ENCODE measurements around the gene SORL1-AS1.
A peak's percentile ranks its signal among the peaks of the same experiment; 100 is the strongest.
"Not testable (repeated sequence)": the region's sequence is repeated elsewhere in the genome, so short reads cannot be mapped to it uniquely, and the experiment has no call there.

SORL1-AS1 gene

DNA sequence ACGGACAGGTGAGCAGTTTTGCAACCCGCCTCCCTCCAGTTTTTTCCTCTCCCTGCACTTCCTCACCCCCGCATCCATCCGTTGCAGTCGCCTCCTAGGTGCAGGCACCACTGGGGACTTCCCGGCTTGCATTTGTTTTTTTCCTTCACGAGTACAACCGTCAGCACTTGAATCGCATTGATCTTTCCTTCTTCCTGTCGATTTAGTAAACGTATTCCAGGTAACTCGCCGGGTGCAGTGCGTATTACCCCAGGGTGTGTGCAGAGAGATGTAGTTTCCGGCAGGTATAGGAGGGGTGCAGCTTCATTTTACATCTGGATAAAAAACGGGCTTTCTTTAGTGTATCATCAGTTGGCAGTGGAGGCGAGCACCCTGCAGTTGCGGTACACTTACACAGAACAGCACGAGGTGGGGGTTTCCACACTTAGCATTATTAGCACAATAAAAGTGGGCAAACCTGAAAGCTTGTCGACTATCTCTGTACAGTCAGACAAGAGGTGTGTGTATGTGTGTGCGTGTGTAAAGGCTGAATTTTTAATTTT is at the start of gene SORL1-AS1:
Gene SORL1-AS1, minus strand, starts transcription at position 359 of the 542 bp plus-strand sequence.
- DNase-seq (ENCODE audit: low read depth): no peak

DNA sequence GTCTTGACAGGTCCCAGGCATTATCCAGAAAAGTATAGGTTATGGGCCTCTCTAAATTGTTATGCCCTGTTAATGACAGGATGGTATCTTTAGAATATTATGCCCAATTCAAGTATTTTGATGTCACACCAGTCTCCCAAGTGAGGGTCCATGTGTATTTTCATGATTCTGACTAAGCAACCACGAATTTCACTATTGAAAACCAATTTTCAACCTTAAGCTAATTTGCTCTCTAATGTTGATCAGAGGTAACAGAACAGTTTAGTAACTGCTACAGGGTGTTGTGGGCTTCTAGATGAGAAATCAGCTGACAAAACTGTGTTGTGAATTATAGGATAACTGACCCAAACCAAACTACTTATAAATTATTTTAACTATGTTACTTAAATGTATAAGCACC is 48.0 kb upstream of the SORL1-AS1 start:
- DNase-seq (ENCODE audit: low read depth): no peak

DNA sequence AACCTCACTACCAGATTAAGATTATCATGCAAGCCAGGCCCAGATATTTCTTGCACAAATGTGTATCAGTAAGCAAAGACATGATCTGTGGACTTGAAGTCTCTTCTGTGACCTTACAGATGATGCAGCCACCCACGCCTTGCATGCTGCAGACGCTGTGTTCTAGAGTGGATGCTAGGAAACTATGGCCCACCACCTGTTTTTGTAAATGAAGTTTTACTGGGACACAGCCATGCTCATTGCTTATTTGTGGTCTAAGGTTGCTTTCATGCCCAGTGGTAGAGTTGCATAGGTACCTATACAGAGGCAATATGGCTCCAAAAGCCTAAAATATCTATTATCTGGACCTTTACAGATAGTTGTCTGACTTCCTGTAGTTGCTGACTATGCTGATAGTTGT is 47.5 kb upstream of the SORL1-AS1 start:
- DNase-seq (ENCODE audit: low read depth): no peak

DNA sequence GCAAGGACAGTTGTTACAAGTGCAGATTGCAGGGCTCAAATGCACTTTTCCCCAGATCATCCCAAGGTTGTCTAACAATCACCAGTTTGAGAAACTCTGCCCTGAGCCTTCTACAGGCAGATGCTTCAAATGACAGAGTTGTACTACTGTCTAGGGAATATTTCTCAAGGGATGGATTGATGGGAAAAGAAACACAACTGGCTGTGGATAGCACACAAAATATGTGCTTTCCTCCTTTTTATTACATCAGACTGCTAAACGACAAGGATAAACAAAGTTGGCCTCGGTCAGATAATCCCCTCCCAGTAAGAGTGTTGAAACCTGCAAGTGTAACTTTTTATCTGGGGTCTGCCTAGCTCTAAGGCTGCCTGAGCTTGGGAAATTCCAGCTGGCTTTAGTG is 46.6 kb upstream of the SORL1-AS1 start:
- no peak for DNase-seq (ENCODE audit: low read depth)

DNA sequence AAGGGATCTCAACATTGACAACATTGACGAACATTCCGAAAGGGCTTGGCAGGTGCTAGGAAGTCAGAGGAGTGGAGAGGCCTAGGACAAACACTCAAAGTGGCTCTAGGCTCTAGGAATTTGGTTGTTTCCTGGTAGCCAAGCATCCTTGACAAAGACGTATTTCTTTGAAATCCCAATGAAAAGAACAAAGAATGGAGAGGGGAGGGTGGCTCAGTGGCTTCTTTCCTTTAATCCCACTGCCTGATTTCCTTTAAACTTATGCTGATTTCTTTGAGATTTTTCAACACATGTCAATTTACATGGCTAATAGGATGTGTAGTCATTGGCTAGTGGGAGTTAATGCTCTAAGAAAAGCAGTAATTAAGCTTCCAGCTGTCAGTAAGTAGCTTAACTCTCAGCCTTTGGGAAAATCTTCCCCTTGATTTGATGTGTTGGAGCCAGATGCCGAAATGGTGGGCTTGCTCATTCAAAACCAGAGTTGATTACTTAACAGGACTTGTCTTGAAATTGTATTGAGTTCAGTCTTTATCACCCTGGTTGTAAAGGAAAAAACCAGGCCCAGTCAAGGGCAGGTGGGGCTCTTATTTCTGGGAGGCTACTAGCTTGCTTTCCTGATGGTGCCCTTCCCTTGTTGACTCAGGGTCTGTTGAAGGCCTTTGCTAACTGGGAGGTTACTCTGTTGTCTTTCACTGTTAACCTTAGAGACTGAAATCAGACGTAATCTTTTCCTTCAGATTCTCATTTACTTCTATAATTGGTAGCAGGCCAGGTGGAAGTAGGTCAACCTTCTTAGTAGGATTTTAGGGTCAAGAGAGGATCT is 44.6 kb upstream of the SORL1-AS1 start:
- DNase-seq (ENCODE audit: low read depth): no peak

DNA sequence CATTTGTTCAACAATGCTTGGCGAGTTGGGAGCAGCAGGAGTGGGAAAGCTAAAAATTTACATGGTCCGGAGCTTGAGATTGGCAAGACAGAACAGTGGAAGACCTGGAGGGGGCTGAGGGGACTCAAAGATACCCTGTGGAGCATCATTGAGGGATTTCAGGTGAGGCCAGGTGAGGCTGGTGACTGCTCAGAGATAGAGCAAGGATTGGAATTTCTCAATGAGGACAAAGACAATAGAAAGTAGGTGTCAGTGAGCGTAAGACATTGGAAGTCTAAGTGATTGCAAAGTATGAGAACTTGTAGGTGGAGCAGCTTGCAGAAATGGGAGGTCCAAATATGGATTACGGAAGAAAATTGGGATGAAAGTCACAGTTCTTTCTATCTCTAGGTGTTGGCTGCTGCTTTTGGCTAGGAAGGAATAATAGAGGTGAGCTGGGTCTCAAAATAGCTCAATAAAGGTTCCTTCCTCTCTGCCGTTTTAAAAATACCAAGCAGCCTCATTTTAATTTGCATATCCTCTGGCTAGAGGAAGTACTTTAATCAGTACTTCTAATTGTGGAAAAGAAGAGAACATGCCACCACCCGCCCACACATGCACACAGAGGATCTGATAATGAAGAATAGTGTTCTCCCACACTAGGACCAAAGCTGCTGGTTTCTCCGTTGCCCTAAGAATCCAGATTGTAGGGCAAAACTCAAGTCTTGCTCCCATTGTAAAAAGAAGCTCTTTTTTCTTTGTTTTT is 41.8 kb upstream of the SORL1-AS1 start:
- DNase-seq (ENCODE audit: low read depth): no peak

DNA sequence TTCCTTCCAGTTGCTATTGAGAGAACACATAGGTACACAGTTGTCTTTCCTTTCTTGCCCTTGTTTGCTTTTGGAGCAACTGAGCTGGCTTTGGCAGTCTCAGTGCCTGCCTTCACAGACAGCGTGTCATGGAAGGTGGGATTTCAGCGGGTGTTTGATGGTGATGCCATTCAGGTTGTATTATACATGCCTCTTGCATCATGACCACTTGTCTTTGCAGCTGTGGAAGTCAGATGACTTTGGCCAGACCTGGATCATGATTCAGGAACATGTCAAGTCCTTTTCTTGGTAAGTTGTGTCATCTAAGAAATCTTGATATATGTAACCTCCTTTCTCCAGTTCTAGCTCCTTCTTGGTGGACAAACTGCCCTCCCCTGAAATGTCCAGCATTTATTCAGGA is 37.1 kb upstream of the SORL1-AS1 start:
- DNase-seq (ENCODE audit: low read depth): peak; percentile 3

DNA sequence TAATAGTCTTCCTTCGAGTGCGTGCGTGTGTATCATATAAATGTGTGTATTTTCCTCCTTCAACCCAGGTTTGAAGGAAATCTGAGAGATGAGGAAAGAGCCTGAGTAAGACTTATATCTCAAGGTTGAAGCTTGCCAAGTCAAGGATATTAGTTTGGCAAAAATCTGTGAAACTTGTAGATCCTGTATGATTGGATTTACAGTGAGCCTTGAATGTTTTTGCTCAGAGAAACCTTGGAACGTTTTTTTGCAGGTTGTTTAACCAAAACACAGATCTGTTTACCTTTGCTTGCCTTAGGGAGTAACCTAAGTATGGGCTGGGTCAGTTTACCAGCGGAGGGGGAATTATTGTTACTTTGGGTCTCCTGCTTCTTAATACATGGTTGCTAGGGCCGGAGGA is 35.9 kb upstream of the SORL1-AS1 start:
- no peak for DNase-seq (ENCODE audit: low read depth)

DNA sequence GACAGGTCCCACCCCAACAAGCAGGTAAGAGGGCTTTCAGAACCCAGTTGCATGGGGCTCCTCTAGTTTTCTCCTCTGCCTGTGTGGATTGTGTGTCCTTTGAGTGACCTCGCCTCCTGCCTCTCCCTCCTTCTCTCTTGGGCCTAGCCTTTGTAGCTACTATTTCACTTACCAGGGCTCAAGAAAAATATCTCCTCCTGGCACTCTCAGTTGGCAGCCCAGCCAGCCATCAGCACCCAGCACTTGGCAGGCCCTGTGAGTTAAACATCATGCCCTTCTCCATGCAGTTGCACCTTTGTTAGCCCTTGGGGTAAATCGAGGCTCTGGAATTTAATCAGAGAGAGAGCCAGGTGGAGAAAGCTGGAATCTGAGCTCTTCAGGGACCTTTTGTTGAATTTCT is 35.4 kb upstream of the SORL1-AS1 start:
- DNase-seq (ENCODE audit: low read depth): no peak

DNA sequence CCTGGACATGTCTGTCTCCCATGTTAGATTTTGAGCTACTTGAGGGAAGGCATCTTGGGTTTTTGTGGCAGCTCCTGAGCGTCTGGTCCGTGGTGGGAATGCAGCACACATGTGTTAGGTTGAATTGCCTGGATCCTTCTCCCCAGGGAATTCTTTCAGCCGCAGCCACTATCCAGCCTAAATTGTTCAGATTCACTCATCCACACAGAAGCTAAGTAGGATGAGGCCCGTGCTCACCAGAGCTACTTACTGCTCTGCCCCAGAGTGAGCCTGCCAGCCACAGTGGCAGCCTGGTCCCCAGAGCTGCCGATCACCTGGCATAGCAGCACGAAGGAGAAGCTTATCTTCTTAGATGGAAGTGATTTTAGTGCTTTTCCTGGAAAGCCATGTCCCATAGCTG is 34.4 kb upstream of the SORL1-AS1 start:
- DNase-seq (ENCODE audit: low read depth): no peak

DNA sequence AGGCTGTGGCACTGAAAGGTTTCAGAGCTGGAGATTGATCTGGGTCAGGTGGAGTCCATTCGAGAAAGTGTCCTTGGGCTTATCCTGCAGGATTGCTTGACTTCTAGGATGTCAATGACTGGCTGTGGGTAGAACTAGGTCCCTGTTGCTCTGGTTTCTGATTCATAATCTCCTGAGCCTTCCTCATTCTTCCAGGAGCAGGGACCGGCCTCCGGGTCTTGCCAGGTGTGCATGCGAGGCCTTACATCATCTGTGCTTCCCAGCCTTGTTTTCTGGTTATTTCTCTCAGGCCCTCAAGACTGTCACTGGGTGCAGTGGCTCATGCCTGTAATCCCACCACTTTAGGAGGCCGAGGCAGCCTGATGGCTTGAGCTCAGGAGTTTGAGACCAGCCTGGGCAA is 33.3 kb upstream of the SORL1-AS1 start:
- DNase-seq (ENCODE audit: low read depth): no peak

DNA sequence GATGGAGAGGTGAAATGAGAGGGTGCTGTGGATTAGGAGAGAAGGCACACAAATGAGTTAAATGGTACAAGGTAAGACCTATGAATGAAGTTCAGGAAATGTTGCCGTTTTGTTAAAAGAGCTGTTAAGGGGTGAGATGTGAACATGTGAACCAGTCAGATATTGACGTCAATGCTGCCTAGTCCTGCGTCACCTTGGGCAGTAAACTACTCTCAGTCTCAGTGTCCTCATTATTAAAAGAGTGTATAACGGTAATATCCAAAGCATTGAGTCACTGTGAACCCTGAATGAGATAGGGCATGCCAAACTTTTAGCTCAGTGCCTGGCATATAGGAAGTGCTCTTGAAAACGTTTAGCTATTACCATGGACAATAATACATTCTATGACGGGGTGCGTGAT is 32.4 kb upstream of the SORL1-AS1 start:
- no peak for DNase-seq (ENCODE audit: low read depth)

DNA sequence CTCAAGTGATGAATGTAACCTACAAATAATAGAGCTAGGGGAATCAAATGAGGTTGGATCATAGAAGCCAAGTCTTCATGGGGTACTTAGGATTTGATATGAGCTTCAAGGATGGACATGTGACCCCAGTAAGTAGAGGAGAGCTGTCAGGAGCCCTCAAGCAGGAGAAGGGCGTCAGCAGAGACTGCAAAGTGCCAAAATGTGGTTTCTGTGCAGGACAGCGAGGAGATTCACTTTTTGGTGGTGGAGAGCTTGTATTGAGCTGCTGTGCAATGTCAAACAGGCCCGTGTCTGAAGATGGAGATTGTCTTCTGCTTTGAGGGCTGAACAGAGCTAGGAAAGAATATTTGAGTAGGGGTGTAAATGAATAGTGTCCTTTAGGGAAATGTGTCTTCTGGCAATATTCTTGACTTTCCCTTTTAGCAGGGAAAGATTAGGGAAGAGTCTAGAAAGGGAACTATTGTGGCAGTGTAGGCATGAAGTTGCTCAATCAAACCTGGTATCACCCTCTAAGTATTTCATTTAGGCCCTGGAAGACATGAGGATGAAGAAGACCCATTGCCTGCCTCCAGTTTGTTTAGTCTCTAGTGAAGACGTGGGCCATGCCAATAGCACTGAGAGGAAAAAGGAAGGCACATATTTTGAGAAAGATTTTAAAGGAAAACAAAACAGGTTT is 31.2 kb upstream of the SORL1-AS1 start:
- no peak for DNase-seq (ENCODE audit: low read depth)

DNA sequence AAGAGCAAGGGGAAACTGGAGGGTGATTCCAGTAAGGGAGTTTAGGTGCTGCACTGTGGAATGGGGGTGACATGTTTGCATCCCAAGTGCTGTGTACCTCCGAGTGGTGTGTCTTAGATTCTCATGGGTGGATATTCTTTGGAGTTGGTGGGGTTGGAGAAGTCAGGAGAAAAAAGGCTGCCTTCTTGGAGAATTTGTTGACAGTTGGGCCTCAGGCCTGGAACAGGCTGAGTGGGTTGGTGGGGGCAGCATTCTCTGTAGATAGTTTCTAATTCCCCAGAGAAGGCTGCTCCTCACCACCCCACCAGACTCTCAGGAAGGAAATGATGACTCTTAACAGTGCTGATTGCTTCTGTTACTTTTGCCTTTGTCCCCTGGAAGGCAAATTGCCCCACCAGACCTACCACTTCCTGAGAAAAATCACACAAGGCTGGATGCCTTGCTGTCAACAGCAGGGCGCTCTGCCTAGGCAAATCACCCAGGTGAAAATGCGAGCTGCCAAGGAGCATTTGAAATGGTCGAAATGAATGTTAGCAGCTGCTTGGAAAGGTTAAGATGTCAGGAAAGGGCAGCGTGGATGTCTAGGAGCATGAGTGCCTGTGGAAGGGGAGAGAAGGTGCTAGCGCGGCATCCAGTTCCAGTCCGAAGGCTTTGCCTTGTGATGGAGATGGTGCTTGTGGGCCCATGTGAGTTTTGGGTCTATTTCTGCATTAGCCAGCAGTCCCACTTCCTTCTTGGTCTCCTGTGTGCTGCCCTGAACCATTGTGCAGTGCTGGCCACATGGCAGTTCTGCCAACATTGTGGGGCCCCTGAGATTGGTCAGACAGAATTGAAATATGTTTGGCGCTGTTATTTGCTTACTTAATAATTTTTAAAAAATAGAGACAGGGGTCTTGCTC is 29.7 kb upstream of the SORL1-AS1 start:
- DNase-seq (ENCODE audit: low read depth): no peak

DNA sequence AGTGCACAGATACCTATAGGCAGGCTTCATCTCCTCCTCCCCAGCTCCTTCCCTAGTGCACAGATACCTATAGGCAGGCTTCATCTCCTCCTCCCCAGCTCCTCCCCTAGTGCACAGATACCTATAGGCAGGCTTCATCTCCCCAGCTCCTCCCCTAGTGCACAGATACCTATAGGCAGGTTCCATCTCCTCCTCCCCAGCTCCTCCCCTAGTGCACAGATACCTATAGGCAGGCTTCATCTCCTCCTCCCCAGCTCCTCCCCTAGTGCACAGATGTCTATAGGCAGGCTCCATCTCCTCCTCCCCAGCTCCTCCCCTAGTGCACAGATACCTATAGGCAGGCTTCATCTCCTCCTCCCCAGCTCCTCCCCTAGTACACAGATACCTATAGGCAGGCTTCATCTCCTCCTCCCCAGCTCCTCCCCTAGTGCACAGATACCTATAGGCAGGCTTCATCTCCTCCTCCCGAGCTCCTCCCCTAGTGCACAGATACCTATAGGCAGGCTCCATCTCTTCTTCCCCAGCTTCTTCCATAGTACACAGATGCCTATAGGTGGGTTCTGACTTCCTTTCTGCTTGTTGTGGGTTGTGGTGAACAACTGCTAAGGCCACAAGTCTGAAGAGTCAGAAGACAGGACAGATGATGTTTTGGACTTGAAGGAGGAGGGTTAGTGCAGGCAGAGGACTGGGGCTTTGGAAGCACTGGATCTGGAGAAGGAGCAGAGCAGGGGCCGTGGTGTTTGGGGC is 28.9 kb upstream of the SORL1-AS1 start:
- not testable (repeated sequence) for DNase-seq (ENCODE audit: low read depth)

DNA sequence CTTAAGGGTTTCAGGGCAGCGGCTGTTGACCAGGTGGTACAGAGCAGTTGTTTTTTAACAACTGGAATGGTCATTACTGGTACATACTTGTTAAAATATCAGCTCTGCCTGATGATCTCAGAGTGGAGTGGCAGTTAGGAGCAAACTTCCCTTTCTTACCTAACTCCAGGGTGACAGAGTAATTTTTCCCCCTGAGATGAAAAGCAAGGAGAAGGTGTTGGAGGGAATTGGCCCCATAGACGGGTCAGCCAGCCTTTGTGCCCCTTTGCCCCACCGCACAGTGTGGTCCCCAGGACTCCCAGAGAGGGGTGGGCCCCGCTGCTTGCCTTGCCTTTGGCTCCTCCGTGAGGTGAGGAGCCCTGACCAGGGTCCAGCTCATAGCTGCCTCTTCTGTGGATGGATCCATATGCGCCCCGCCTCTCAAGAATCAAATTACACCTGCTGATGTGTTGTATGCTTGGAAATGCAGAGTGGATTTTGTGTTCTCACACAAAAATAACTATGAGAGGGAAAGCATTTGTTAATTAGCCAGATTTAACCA is 27.0 kb upstream of the SORL1-AS1 start:
- DNase-seq (ENCODE audit: low read depth): no peak

DNA sequence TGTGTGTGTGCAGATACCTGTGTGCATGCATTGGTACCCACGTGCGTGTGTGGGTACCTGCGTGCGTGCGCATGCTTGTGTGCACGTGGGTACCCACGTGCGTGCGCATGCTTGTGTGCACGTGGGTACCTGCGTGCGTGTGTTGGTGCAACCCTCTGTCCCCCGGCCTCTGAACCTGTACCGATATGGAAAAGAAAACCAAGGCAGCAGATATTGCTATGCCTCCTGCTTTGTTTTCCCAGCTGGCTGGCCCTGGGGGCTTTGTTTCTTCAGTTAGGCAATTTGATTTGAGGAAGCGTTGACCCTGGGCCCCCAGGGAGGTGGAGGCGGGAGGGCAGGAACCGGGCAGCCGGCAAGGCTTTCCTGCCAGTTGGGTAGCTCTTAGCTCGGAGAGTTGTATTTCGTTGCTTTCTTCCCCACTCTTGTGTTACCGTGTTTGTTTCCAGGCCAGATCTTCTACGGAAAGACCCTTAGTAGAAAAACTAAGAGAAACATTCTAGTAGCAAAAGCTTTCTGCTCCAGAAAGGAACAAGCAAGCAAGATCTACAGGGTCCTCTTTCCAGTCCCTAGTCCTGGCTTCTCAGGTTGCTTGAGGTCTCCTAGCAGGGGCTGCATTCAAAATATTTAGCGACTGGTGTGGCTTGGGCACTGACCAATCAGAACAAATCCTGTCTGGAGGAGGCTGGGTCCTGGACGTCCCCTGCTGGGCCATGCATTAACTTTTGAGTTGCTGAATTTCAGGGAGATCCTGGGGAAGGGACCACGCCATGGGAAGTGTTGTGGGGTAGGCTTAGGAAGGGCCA is 26.3 kb upstream of the SORL1-AS1 start:
- no peak for DNase-seq (ENCODE audit: low read depth)

DNA sequence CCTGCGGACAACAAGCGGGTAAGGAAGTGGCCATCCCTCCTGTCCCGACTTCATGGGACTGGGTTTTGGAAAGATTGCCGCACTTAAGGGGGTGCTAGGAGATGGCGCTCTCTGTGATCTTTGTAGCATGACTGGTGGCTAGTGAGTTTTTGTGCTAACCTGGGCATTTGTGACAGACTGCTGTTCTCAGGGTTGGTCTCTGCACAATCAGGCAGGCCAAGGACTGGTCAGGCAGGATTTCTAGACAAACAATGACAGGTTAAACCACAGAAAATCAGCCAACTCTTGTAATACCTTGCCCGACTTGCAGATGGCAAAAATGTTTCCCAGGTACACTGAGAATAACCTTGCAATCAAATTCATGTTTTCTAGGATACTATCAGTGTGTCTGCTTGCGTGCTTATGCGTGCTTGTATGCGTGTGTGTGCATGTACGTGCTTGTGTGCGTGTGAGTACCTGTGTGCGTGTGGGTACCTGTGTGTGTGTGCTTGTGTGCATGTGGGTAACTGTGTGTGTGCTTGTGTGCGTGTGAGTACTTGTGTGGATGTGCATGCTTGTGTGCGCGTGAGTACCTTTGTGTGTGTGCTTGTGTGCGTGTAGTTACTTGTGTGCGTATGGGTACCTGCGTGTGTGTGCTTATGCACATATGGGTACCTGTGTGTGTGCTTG is 25.6 kb upstream of the SORL1-AS1 start:
- DNase-seq (ENCODE audit: low read depth): no peak
